Measurements from ENCODE around the gene KATNAL1. TPM values are rescaled to one million over a fixed set of nuclear protein-coding genes. Genes with fewer than 3 reads are reported as not detected.

The KATNAL1 gene
- total and polyA plus RNA-seq, 2 of the 4 experiments (the other 2 are of a cell fraction): 6.9 to 16.8 TPM

DNA sequence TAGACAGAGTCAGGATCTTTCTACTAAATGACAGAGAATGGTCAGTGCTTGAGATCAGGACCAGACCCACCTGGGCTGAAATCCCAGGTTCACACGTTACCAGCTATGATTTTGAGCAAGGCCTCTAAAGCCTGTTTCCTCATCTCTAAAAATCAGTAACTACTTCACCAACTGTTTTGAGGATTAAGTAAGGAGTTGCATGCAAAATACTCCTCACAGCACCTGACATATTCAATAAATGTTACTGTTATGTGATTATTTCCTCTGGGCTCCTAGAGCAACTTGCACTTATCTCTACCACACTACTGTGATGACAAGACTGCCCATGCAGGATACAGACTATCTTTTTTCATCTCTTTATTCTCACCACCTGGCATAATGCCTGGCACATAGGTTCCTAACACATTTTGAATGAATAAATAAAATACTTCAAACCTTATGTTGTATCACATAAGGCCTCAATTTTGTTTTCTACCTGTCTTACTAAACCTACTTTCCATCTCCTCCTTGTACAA, 1.8 kb downstream of the KATNAL1 start (continued):
- TF ChIP-seq FOS (IDR thresholded peaks at IDR 0.05; ENCODE audit: low read depth, low read length) (no peak), RFX5 (IDR thresholded peaks at IDR 0.05; ENCODE audit: low read depth, low read length) (no peak), RAD21 (IDR thresholded peaks at IDR 0.05; ENCODE audit: low read length) (no peak)

DNA sequence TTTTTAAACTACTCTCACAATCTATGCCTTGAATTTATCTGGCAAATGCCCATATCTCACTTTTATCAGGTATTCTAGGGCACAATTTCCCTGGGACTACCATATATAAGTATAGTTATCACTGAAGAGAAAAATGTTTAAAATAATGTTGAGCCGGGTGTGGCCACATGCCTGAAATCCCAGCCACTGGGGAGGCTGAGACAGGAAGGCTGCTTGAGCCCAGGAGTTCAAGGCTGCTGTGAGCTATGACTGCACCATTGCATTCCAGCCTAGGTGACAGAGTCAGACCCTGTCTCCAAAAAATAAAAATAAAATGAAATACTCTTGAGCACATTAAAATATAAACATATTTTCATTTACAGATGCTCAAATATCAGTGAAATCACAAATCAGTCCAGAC, 4.1 kb downstream of the KATNAL1 start:
- no TSS peak for BruUV-seq (replicated peaks)
- Histone ChIP-seq H3K14ac (replicated peaks; ENCODE audit: low read depth, low read length) (no peak overlapping the region), H3K9me1 (ENCODE audit: insufficient read depth, low read length) (peaks cover 5% of the 10 kb centered on the region; the same call in 1 of the 2 replicates), H2BK15ac (ENCODE audit: low read depth, low read length) (no peak overlapping the region; the same call in 2 of the 3 replicates), H4K91ac (ENCODE audit: insufficient read depth, low read depth, low read length) (no peak overlapping the region), H3K27ac (ENCODE audit: insufficient read depth, low read length) (no peak overlapping the region), H4K20me1 (ENCODE audit: insufficient read depth, low read length) (peaks cover 9% of the 10 kb centered on the region), H2AK5ac (ENCODE audit: low read depth, low read length) (0 out of 2 replicates have a peak overlapping the region, but pooled peaks have one; percentile 56), H4K5ac (ENCODE audit: low read depth, low read length) (no peak overlapping the region), H3K9ac (ENCODE audit: low read depth, low read length) (no peak overlapping the region), H3K4me3 (ENCODE audit: insufficient read depth, low read depth, low read length) (no peak overlapping the region), H3K18ac (ENCODE audit: low read depth, low read length) (no peak overlapping the region; the same call in 1 of the 2 replicates), H3K9me3 (ENCODE audit: control insufficient read depth, insufficient read depth, low read length) (no peaks in the 10 kb centered on the region), H2AK9ac (replicated peaks; ENCODE audit: low read depth, low read length, poor library complexity) (no peak overlapping the region), H3K4ac (ENCODE audit: low read depth, low read length) (no peak overlapping the region), H2BK20ac (ENCODE audit: low read depth, low read length) (0 out of 2 replicates have a peak overlapping the region, but pooled peaks have one; percentile 71), H3K36me3 (ENCODE audit: control insufficient read depth, insufficient read depth, low read length) (no peaks in the 10 kb centered on the region), H3K4me1 (ENCODE audit: control insufficient read depth, insufficient read depth, low read length) (peaks cover 6% of the 10 kb centered on the region), H3K79me1 (ENCODE audit: low read depth in 1 of 2, low read length in 2 of 2) (peaks cover 5 to 45% of the 10 kb centered on the region in 2 experiments; a peak in 3 of 4 replicates), H3K27me3 (ENCODE audit: control insufficient read depth, insufficient read depth, low read length) (no peaks in the 10 kb centered on the region), H3K4me2 (ENCODE audit: low read depth, low read length) (no peak overlapping the region; the same call in 1 of the 2 replicates), H2BK120ac (ENCODE audit: low read depth, low read length) (no peak overlapping the region), H2AFZ (replicated peaks; ENCODE audit: low read length, poor library complexity) (no peak overlapping the region), H4K8ac (ENCODE audit: low read depth in 2 of 2, low read length in 2 of 2) (no peak overlapping the region), H2BK5ac (ENCODE audit: low read depth, low read length, poor library complexity, severe bottlenecking) (peak overlapping the region; percentile 48), H3K56ac (ENCODE audit: extremely low read depth, insufficient read depth, low read length) (no peak overlapping the region), H3K23ac (ENCODE audit: low read depth, low read length) (peak overlapping the region; percentile 65; the same call in 1 of the 2 replicates)
- TF ChIP-seq, protein P1, sequence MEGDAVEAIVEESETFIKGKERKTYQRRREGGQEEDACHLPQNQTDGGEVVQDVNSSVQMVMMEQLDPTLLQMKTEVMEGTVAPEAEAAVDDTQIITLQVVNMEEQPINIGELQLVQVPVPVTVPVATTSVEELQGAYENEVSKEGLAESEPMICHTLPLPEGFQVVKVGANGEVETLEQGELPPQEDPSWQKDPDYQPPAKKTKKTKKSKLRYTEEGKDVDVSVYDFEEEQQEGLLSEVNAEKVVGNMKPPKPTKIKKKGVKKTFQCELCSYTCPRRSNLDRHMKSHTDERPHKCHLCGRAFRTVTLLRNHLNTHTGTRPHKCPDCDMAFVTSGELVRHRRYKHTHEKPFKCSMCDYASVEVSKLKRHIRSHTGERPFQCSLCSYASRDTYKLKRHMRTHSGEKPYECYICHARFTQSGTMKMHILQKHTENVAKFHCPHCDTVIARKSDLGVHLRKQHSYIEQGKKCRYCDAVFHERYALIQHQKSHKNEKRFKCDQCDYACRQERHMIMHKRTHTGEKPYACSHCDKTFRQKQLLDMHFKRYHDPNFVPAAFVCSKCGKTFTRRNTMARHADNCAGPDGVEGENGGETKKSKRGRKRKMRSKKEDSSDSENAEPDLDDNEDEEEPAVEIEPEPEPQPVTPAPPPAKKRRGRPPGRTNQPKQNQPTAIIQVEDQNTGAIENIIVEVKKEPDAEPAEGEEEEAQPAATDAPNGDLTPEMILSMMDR (conservative IDR thresholded peaks at IDR 0.05; ENCODE audit: low read depth, low read length): no peak
- TF ChIP-seq, protein P2, sequence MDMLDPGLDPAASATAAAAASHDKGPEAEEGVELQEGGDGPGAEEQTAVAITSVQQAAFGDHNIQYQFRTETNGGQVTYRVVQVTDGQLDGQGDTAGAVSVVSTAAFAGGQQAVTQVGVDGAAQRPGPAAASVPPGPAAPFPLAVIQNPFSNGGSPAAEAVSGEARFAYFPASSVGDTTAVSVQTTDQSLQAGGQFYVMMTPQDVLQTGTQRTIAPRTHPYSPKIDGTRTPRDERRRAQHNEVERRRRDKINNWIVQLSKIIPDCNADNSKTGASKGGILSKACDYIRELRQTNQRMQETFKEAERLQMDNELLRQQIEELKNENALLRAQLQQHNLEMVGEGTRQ (IDR thresholded peaks at IDR 0.05; ENCODE audit: low read depth, low read length): no peak
- TF ChIP-seq SMC3 (IDR thresholded peaks at IDR 0.05; ENCODE audit: low read depth, low read length): no peak
- no peak for TF ChIP-seq MAZ (IDR thresholded peaks at IDR 0.05; ENCODE audit: borderline replicate concordance, low read depth, low read length)
- no peak for TF ChIP-seq CHD1 (IDR thresholded peaks at IDR 0.05; ENCODE audit: low read depth, low read length)
- TF ChIP-seq RCOR1 (IDR thresholded peaks at IDR 0.05; ENCODE audit: insufficient replicate concordance, low read length): no peak
- TF ChIP-seq, protein P3, sequence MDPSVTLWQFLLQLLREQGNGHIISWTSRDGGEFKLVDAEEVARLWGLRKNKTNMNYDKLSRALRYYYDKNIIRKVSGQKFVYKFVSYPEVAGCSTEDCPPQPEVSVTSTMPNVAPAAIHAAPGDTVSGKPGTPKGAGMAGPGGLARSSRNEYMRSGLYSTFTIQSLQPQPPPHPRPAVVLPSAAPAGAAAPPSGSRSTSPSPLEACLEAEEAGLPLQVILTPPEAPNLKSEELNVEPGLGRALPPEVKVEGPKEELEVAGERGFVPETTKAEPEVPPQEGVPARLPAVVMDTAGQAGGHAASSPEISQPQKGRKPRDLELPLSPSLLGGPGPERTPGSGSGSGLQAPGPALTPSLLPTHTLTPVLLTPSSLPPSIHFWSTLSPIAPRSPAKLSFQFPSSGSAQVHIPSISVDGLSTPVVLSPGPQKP (IDR thresholded peaks at IDR 0.05; ENCODE audit: borderline replicate concordance, low read depth, low read length): no peak
- TF ChIP-seq RFX5 (IDR thresholded peaks at IDR 0.05; ENCODE audit: low read depth, low read length): no peak
- TF ChIP-seq MAFK (IDR thresholded peaks at IDR 0.05; ENCODE audit: low read depth, low read length): no peak
- ATAC-seq (ENCODE audit: low read depth): no peak
- ChIA-PET POLR2A (ENCODE audit: unreplicated experiment) (no interaction called here), CTCF (interaction anchor here (0.6 to 1.7 kb wide), 2 partner anchors 108 to 171 kb away, joined by 4 to 8 read pairs; no protein-coding TSS in a partner anchor)
- intact Hi-C loops (cut with micrococcal nuclease): loop anchor here (10.0 kb wide), 1 partner anchor 168 kb away; no protein-coding TSS in a partner anchor
- dilution Hi-C loops (cut with HindIII; ENCODE audit: low sequenced_read_pairs, unreplicated experiment): no loop called here
- no CpG with 5 or more reads among the region's 1 CpG for WGBS, 2 experiments (ENCODE audit: extremely low coverage in 2 of 2, insufficient read length in 1 of 2)
- DNase-seq: no peak
- in situ Hi-C loops (cut with MboI; ENCODE audit: low sequenced_read_pairs): no loop called here

Data from IMR-90 (cell line).